H9 (cell line): Measurements from ENCODE around the gene DOCK1. TPM values are rescaled to one million over a fixed set of nuclear protein-coding genes. Genes with fewer than 3 reads are reported as not detected.

Source experiments
- DNase-seq: peaks from one replicate; pipeline ENCODE4 v3.0.0-alpha.2; 2017
- H2AFZ ChIP-seq: one replicate; pipeline ENCODE4 v1.6.1; 2013; ENCODE audit warnings: mild to moderate bottlenecking, low read length, control low read depth, moderate library complexity
- H2AK5ac ChIP-seq: 2 replicates; pipeline ENCODE4 v1.6.1; 2013; ENCODE audit warnings: low read length, control low read depth, mixed read lengths; ENCODE audit not compliant: insufficient read length
- H2BK120ac ChIP-seq: one replicate; pipeline ENCODE4 v1.6.1; 2013; ENCODE audit warnings: low read depth, mild to moderate bottlenecking, low read length, control low read depth, inconsistent platforms; ENCODE audit not compliant: poor library complexity, severe bottlenecking
- H2BK12ac ChIP-seq: 2 replicates; pipeline ENCODE4 v1.6.1; 2013; ENCODE audit warnings: low read length, control low read depth, mixed read lengths, low read depth; ENCODE audit not compliant: insufficient read length
- H2BK15ac ChIP-seq: 2 replicates; pipeline ENCODE4 v1.6.1; 2013; ENCODE audit warnings: low read depth, low read length, control low read depth
- H2BK20ac ChIP-seq: one replicate; pipeline ENCODE4 v1.6.1; 2013; ENCODE audit warnings: low read depth, mild to moderate bottlenecking, low read length, control low read depth, inconsistent platforms; ENCODE audit not compliant: poor library complexity, severe bottlenecking
- H2BK5ac ChIP-seq: 2 replicates; pipeline ENCODE4 v1.6.1; 2013; ENCODE audit warnings: low read length, control low read depth, mixed read lengths; ENCODE audit not compliant: insufficient read length
- H3K14ac ChIP-seq: 2 replicates; pipeline ENCODE4 v1.6.1; 2013; ENCODE audit warnings: low read length, control low read depth; ENCODE audit not compliant: insufficient read depth
- H3K18ac ChIP-seq: 2 replicates; pipeline ENCODE4 v1.6.1; 2013; ENCODE audit warnings: low read depth, mild to moderate bottlenecking, mixed read lengths, low read length, control low read depth; ENCODE audit not compliant: insufficient read length
- H3K23ac ChIP-seq: 2 replicates; pipeline ENCODE4 v1.6.1; 2013; ENCODE audit warnings: low read length, control low read depth, mixed read lengths, low read depth; ENCODE audit not compliant: insufficient read length
- H3K23me2 ChIP-seq: 2 replicates; pipeline ENCODE4 v1.6.1; 2013; ENCODE audit warnings: low read depth, mild to moderate bottlenecking, mixed read lengths, low read length, control low read depth; ENCODE audit not compliant: insufficient read length, poor library complexity, severe bottlenecking
- H3K27ac ChIP-seq: 2 replicates; pipeline ENCODE4 v1.5.1; 2013; ENCODE audit warnings: low read length, control low read depth, mixed read lengths, low read depth; ENCODE audit not compliant: insufficient read length
- H3K27me3 ChIP-seq: 2 replicates; pipeline ENCODE4 v1.6.1; 2013; ENCODE audit warnings: low read length, control low read depth, inconsistent platforms; ENCODE audit not compliant: insufficient read depth
- H3K4ac ChIP-seq: 2 replicates; pipeline ENCODE4 v1.6.1; 2013; ENCODE audit warnings: low read depth, mild to moderate bottlenecking, control low read depth, inconsistent platforms, low read length, moderate library complexity
- H3K4me1 ChIP-seq: 2 replicates; pipeline ENCODE4 v1.6.1; 2013; ENCODE audit warnings: low read length, control low read depth, inconsistent platforms; ENCODE audit not compliant: insufficient read depth
- H3K4me2 ChIP-seq: 2 replicates; pipeline ENCODE4 v1.6.1; 2013; ENCODE audit warnings: low read length, control low read depth, mixed read lengths; ENCODE audit not compliant: insufficient read length, insufficient read depth
- H3K56ac ChIP-seq: 2 replicates; pipeline ENCODE4 v1.6.1; 2013; ENCODE audit warnings: low read depth, mild to moderate bottlenecking, mixed read lengths, low read length, control low read depth; ENCODE audit not compliant: insufficient read length
- H3K79me1 ChIP-seq: 2 replicates; pipeline ENCODE4 v1.6.1; 2013; ENCODE audit warnings: low read depth, mild to moderate bottlenecking, moderate library complexity, low read length, control low read depth, inconsistent platforms; ENCODE audit not compliant: insufficient read depth, poor library complexity, severe bottlenecking
- H3K79me2 ChIP-seq: 2 replicates; pipeline ENCODE4 v1.6.1; 2013; ENCODE audit warnings: low read length, control low read depth, inconsistent platforms; ENCODE audit not compliant: insufficient read depth
- H3K9ac ChIP-seq: 2 replicates; pipeline ENCODE4 v1.6.1; 2013; ENCODE audit warnings: low read length, control low read depth, mixed read lengths; ENCODE audit not compliant: insufficient read length; ENCODE audit errors: extremely low read depth
- H3K9me3 ChIP-seq: one replicate; pipeline ENCODE4 v1.6.1; 2013; ENCODE audit warnings: low read depth, low read length, inconsistent platforms; ENCODE audit not compliant: control insufficient read depth
- H3T11ph ChIP-seq: one replicate; pipeline ENCODE4 v1.6.1; 2013; ENCODE audit warnings: mild to moderate bottlenecking, low read length, control low read depth, inconsistent platforms
- H4K20me1 ChIP-seq: one replicate; pipeline ENCODE4 v1.6.1; 2013; ENCODE audit not compliant: control insufficient read depth, insufficient read length, insufficient read depth
- H4K5ac ChIP-seq: 2 replicates; pipeline ENCODE4 v1.6.1; 2013; ENCODE audit warnings: low read depth, mild to moderate bottlenecking, mixed read lengths, low read length, control low read depth; ENCODE audit not compliant: insufficient read length
- H4K8ac ChIP-seq: replicated peaks from 2 replicates; pipeline ENCODE4 v1.6.1; 2013; ENCODE audit warnings: low read length, control low read depth, mixed read lengths, low read depth; ENCODE audit not compliant: insufficient read length
- H4K91ac ChIP-seq: 2 replicates; pipeline ENCODE4 v1.6.1; 2013; ENCODE audit warnings: low read depth, mild to moderate bottlenecking, moderate library complexity, mixed read lengths, low read length, control low read depth; ENCODE audit not compliant: insufficient read length
- H3K27ac Mint-ChIP-seq, 3 experiments: 2 replicates in 2 of 3; 3 replicates in 1 of 3; pipeline ENCODE4 v1.8.0; 2020 to 2021; ENCODE audit warnings: mixed read lengths in 3 of 3, mild to moderate bottlenecking in 1 of 3, moderate library complexity in 1 of 3
- H3K27me3 Mint-ChIP-seq: 2 replicates; pipeline ENCODE4 v1.8.0; 2021; ENCODE audit warnings: low read depth, mild to moderate bottlenecking, moderate library complexity, mixed read lengths
- H3K36me3 Mint-ChIP-seq, 3 experiments: 2 replicates in 2 of 3; 3 replicates in 1 of 3; pipeline ENCODE4 v1.8.0; 2020 to 2021; ENCODE audit warnings: low read depth in 3 of 3, mixed read lengths in 3 of 3; ENCODE audit not compliant: insufficient read depth in 1 of 3
- H3K4me1 Mint-ChIP-seq, 2 experiments: 2 replicates each; pipeline ENCODE4 v1.8.0; 2020; ENCODE audit warnings: mixed read lengths in 2 of 2
- H3K4me3 Mint-ChIP-seq, 2 experiments: 2 replicates in 1 of 2; 3 replicates in 1 of 2; pipeline ENCODE4 v1.8.0; 2020 to 2021; ENCODE audit warnings: mild to moderate bottlenecking in 2 of 2, mixed read lengths in 2 of 2, moderate library complexity in 1 of 2
- H3K9me3 Mint-ChIP-seq, 2 experiments: 2 replicates in 1 of 2; 3 replicates in 1 of 2; pipeline ENCODE4 v1.8.0; 2020; ENCODE audit warnings: mild to moderate bottlenecking in 2 of 2, mixed read lengths in 2 of 2, moderate library complexity in 1 of 2
- WGBS: extraction: QIAGEN DNeasy Blood & Tissue Kit; methylation state at CpG from one replicate; pipeline ENCODE4 v1.1.7; 2013; ENCODE audit warnings: missing lambda C conversion rate, low lambda C conversion rate, mixed read lengths; ENCODE audit not compliant: insufficient read length; ENCODE audit errors: extremely low coverage; 5-methylcytosine and 5-hydroxymethylcytosine counted together
- total RNA-seq: library from RNA; stranded (reverse); gene quantifications from 2 replicates; pipeline ENCODE4 v1.2.1, GENCODE V29; 2021
- TF ChIP-seq, protein P1 (sequence below): fragments of 200-600 bp; sonication (generic); conservative IDR thresholded peaks from 3 replicates; pipeline ENCODE4 v1.8.0; 2021; ENCODE audit warnings: antibody characterized with exemption, mild to moderate bottlenecking

Gene DOCK1
- total RNA-seq, 1 experiment from 2014 or later: 57.0 TPM

DNA sequence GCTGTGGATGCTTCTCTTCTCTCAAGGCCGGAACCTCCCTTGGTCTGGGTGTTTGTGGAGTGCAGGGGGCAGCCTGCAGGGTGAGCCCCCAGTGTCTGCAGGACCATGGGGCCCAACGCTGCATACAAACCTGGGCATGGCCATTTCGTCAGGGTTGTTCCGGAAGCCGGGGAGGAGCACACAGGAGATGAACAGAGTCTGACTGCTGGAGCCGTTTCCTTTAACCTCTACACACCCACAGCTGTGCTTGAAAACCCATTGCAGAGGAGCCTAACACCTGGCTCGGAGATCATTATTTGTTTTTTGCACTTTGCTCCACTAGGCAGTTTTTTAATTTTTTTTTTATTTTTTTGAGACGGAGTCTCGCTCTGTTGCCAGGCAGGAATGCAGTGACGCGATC, 458.8 kb downstream of the DOCK1 start:
- H3K4me1 ChIP-seq: no peaks in the 10 kb centered on the region
- H3K14ac ChIP-seq: peak overlapping the region; percentile 40; the same call in 1 of the 2 replicates
- no peak overlapping the region for H2BK20ac ChIP-seq
- H3K23ac ChIP-seq: no peak overlapping the region
- no peak overlapping the region for H2BK12ac ChIP-seq
- H3K4me3 Mint-ChIP-seq: no peak overlapping the region
- H3K4me2 ChIP-seq: no peak overlapping the region
- no peak overlapping the region for H3K4ac ChIP-seq
- no peak for DNase-seq
- H3K27me3 Mint-ChIP-seq: no peaks in the 10 kb centered on the region; the same call in 1 of the 2 replicates
- no peak overlapping the region for H3K9ac ChIP-seq
- H2BK120ac ChIP-seq: no peak overlapping the region
- no peaks in the 10 kb centered on the region for H3K27me3 ChIP-seq
- no peak overlapping the region for H2BK15ac ChIP-seq
- H3K36me3 Mint-ChIP-seq: peaks cover 3 to 6% (median 4%) of the 10 kb centered on the region in 3 experiments; a peak in 4 of 7 replicates
- H3K9me3 ChIP-seq: no peaks in the 10 kb centered on the region
- H3K23me2 ChIP-seq: no peaks in the 10 kb centered on the region
- no CpG with 5 or more reads among the region's 11 CpGs for WGBS
- no peaks in the 10 kb centered on the region for H3K79me1 ChIP-seq
- H3K79me2 ChIP-seq: no peaks in the 10 kb centered on the region
- no peak overlapping the region for H3T11ph ChIP-seq
- TF ChIP-seq, protein P1, sequence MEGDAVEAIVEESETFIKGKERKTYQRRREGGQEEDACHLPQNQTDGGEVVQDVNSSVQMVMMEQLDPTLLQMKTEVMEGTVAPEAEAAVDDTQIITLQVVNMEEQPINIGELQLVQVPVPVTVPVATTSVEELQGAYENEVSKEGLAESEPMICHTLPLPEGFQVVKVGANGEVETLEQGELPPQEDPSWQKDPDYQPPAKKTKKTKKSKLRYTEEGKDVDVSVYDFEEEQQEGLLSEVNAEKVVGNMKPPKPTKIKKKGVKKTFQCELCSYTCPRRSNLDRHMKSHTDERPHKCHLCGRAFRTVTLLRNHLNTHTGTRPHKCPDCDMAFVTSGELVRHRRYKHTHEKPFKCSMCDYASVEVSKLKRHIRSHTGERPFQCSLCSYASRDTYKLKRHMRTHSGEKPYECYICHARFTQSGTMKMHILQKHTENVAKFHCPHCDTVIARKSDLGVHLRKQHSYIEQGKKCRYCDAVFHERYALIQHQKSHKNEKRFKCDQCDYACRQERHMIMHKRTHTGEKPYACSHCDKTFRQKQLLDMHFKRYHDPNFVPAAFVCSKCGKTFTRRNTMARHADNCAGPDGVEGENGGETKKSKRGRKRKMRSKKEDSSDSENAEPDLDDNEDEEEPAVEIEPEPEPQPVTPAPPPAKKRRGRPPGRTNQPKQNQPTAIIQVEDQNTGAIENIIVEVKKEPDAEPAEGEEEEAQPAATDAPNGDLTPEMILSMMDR: no peak
- peak overlapping the region in 1 of 3 experiments; percentile 70; a peak in 1 of 7 replicates for H3K27ac Mint-ChIP-seq
- no peak overlapping the region for H3K56ac ChIP-seq
- no peak overlapping the region for H2BK5ac ChIP-seq
- peaks cover 0 to 6% of the 10 kb centered on the region in 2 experiments; a peak in 3 of 4 replicates for H3K4me1 Mint-ChIP-seq
- no peak overlapping the region for H4K91ac ChIP-seq
- no peaks in the 10 kb centered on the region for H3K9me3 Mint-ChIP-seq
- H4K20me1 ChIP-seq: no peaks in the 10 kb centered on the region
- H3K27ac ChIP-seq: no peak overlapping the region
- no peak overlapping the region for H4K8ac ChIP-seq
- no peak overlapping the region for H2AFZ ChIP-seq
- no peak overlapping the region for H4K5ac ChIP-seq
- H2AK5ac ChIP-seq: no peak overlapping the region
- no peak overlapping the region for H3K18ac ChIP-seq
